ENCODE data around the gene FOXO1.

DNA sequence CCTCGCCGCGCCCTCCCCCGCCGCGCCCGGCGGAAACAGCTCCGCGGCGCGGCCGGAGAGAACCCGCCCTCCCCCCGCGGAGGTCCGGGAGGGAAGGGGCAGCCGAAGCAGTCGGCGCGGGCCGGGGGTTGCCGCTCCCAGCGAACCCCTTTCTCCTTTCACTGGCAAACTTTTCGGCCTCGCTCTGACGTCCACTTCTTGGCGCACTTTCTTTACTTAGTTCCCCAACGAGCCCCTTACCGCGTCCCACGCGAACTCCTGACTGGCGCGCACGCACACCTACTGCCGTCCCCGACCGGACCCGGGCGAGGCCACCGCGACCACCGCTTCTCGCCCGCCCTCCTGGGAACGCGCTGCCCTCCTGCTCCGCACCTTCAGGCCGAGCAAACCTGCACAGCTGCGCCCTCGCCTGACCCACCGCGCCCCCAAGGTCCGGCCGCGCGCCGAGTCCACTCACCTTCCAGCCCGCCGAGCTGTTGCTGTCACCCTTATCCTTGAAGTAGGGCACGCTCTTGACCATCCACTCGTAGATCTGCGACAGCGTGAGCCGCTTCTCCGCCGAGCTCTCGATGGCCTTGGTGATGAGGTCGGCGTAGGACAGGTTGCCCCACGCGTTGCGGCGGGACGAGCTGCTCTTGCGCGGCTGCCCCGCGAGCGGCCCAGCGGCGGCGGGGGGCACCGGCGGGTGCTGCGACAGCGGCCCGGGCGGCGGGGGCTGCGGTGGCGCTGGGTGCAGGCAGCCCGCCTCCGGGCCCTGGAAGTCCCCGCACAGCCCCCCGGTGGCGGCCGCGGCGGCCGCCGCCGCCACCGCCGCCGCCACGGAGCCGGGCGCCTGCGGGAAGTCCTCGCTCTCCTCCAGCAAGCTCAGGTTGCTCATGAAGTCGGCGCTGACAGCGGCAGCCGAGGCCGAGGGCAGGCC lies 1.1 kb downstream of the FOXO1 start:
- TF ChIP-seq CTCF (IDR thresholded peaks at IDR 0.05) (no peak), EP300 (IDR thresholded peaks at IDR 0.05) (no peak)

Measured in esophagus muscularis mucosa (tissue), 3 donors.